Measurements from ENCODE around the gene ABCG2.

The ABCG2 gene

DNA sequence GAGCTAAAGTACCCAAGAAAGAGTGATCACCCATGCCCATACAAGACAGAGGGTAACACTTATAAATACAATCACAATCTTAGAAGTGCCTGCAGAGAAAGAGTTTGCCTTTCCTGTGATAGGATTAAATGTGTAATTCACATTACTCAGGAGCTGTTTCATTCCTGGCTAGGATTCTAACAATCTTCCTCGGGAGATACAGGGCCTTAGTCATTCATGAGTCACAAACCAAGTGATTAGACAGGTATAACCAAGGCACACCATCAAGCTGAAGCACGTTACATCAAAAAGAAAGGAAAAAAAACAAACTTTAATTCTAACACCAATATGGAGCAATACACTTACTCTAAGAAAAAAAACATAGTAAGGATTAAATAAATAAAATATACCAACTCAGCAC lies 14.9 kb downstream of the ABCG2 start:
- in situ Hi-C loops (cut with MboI; ENCODE audit: low sequenced_read_pairs, unreplicated experiment), result no loop called here
- TF ChIP-seq, protein P1, sequence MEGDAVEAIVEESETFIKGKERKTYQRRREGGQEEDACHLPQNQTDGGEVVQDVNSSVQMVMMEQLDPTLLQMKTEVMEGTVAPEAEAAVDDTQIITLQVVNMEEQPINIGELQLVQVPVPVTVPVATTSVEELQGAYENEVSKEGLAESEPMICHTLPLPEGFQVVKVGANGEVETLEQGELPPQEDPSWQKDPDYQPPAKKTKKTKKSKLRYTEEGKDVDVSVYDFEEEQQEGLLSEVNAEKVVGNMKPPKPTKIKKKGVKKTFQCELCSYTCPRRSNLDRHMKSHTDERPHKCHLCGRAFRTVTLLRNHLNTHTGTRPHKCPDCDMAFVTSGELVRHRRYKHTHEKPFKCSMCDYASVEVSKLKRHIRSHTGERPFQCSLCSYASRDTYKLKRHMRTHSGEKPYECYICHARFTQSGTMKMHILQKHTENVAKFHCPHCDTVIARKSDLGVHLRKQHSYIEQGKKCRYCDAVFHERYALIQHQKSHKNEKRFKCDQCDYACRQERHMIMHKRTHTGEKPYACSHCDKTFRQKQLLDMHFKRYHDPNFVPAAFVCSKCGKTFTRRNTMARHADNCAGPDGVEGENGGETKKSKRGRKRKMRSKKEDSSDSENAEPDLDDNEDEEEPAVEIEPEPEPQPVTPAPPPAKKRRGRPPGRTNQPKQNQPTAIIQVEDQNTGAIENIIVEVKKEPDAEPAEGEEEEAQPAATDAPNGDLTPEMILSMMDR (IDR thresholded peaks at IDR 0.05; ENCODE audit: borderline replicate concordance, control extremely low read depth, extremely low read depth, insufficient read depth, missing control alignments), result no peak
- DNase-seq (ENCODE audit: low spot score), result no peak

DNA sequence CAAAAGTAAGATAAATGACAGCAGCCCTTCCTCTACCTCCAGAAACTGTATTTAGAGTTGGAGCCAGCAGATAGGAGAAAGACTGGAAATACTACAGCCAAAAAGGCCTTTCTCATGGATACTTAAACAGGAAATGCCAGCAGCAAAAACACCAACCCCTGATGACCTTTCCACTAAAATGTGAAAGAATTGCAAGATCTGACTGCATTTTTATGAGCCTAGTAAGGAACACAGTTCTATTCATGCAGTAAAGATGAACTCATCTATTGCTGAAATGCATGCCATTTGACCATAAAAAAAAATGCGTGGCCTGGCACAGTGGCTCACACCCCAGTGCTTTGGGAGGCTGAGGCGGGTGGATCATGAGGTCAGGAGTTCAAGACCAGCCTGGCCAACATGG lies 19.9 kb downstream of the ABCG2 start:
- TF ChIP-seq, protein P1 (IDR thresholded peaks at IDR 0.05; ENCODE audit: borderline replicate concordance, control extremely low read depth, extremely low read depth, insufficient read depth, missing control alignments), result no peak
- DNase-seq (ENCODE audit: low spot score), result no peak
- in situ Hi-C loops (cut with MboI; ENCODE audit: low sequenced_read_pairs, unreplicated experiment), result no loop called here

DNA sequence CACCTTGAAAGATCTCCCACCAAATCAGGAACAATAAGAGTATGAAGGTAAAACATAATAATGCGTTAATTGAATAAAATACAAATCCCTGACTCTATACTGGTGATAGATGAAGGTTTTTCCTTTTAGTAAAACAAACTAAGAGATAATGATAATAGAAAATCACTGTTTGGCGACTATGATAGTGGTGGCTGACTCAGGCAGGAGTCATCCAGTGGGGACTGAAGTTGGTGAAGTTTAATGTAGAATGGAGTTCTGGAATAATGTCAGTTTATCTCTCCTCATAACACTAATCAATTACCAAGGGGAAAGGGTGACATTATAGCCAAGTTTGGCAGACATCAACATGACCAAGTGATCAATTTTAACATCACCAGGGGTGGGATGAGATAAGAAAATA lies 21.3 kb downstream of the ABCG2 start:
- no peak for DNase-seq (ENCODE audit: low spot score)
- in situ Hi-C loops (cut with MboI; ENCODE audit: low sequenced_read_pairs, unreplicated experiment), result no loop called here
- TF ChIP-seq, protein P1 (IDR thresholded peaks at IDR 0.05; ENCODE audit: borderline replicate concordance, control extremely low read depth, extremely low read depth, insufficient read depth, missing control alignments), result no peak

DNA sequence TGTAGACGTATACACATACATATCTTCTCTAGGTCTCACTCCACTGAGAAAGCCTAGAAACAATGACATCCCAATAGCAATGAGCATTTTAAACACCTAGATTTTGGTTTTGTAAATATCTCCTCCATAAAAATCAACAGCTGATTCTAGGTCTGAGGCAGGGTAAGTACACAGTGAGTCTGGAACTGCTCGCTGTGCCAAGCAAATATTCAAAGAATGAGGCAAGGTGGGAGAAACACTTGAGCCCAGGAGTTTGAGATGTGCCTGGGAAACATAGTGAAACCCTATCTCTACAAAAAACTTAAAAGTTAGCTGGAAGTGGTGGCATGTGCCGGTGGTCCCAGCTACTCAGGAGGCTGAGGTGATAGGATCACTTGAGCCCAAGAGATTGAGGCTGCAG lies 22.2 kb downstream of the ABCG2 start:
- in situ Hi-C loops (cut with MboI; ENCODE audit: low sequenced_read_pairs, unreplicated experiment), result no loop called here
- TF ChIP-seq, protein P1 (IDR thresholded peaks at IDR 0.05; ENCODE audit: borderline replicate concordance, control extremely low read depth, extremely low read depth, insufficient read depth, missing control alignments), result no peak
- DNase-seq (ENCODE audit: low spot score), result no peak

DNA sequence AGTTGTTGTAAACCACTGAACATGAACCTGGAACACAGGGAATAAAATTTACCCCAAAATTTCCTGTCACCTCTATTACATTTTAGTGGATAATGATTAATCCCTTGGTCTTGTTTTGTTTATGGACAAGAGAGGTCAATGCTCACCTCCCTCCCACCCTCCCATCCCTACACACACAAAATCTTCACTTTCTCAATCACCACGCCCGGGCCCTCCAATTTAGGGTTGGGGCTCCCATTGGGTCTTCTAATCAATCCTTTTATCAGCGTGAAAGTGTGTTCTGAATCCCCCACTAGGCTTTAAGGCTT lies 23.1 kb downstream of the ABCG2 start:
- TF ChIP-seq, protein P1 (IDR thresholded peaks at IDR 0.05; ENCODE audit: borderline replicate concordance, control extremely low read depth, extremely low read depth, insufficient read depth, missing control alignments), result no peak
- in situ Hi-C loops (cut with MboI; ENCODE audit: low sequenced_read_pairs, unreplicated experiment), result no loop called here
- DNase-seq (ENCODE audit: low spot score), result no peak

DNA sequence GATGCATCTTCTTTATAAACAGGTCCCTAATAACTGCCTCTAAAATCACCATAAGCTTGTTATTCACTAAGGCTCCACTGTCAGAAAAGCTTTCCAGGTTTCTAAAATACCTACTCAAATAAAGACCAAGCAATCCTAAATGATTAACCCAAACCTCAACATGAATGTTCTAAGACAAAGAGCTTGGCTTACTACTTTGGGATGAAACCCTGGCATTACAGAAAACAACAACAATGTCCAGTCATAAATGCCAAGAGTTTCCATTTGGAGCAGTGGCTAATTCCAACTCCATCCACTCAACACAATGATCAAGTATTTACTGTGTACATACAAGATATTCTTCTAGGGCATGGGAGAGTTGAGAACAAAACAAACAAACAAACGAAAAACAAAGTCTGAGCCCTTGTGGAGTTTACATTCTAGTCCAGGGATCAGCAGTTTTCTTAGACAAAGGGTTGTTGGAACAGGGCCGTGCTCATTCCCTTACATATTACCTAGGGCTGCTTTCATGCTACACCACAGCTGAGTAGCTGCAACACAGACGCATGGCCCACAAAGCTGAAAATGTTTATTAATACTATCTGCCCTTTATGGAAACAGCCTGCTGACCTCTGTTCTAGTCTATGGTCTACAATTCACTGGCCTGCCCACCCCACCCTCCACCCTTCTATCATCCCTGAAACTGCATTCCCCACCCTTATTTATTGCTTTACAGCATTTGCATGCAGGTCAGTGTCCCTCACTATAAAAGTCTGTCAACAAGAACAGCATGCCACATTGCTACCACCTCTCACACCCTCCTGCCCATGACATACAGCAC lies 23.7 kb downstream of the ABCG2 start:
- TF ChIP-seq, protein P1 (IDR thresholded peaks at IDR 0.05; ENCODE audit: borderline replicate concordance, control extremely low read depth, extremely low read depth, insufficient read depth, missing control alignments), result no peak
- in situ Hi-C loops (cut with MboI; ENCODE audit: low sequenced_read_pairs, unreplicated experiment), result no loop called here
- DNase-seq (ENCODE audit: low spot score), result no peak

Data from GM13976 (cell line).